ENCODE data around the gene CDCA4.

The CDCA4 gene

GRCh38 chr14:104973135-104973384 is 47.8 kb downstream of the CDCA4 start:
- Histone ChIP-seq H3K4me2 (ENCODE audit: low read length) (no peak overlapping the region), H3K4me3 (ENCODE audit: low read depth, low read length) (no peak overlapping the region), H2AFZ (peak overlapping the region; percentile 43), H3K9me3 (ENCODE audit: control insufficient read depth, low read length) (no peaks in the 10 kb centered on the region), H3K4me1 (peaks cover 59% of the 10 kb centered on the region), H3K79me2 (no peaks in the 10 kb centered on the region), H3K27ac (peak overlapping the region; percentile 90), H3K36me3 (ENCODE audit: control insufficient read depth, insufficient read depth, low read length) (no peaks in the 10 kb centered on the region), H3K27me3 (ENCODE audit: control insufficient read depth, insufficient read depth, low read length) (no peaks in the 10 kb centered on the region), H3K9ac (no peak overlapping the region)
- TF ChIP-seq, protein P1, sequence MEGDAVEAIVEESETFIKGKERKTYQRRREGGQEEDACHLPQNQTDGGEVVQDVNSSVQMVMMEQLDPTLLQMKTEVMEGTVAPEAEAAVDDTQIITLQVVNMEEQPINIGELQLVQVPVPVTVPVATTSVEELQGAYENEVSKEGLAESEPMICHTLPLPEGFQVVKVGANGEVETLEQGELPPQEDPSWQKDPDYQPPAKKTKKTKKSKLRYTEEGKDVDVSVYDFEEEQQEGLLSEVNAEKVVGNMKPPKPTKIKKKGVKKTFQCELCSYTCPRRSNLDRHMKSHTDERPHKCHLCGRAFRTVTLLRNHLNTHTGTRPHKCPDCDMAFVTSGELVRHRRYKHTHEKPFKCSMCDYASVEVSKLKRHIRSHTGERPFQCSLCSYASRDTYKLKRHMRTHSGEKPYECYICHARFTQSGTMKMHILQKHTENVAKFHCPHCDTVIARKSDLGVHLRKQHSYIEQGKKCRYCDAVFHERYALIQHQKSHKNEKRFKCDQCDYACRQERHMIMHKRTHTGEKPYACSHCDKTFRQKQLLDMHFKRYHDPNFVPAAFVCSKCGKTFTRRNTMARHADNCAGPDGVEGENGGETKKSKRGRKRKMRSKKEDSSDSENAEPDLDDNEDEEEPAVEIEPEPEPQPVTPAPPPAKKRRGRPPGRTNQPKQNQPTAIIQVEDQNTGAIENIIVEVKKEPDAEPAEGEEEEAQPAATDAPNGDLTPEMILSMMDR (IDR thresholded peaks at IDR 0.05) = no peak

DNA sequence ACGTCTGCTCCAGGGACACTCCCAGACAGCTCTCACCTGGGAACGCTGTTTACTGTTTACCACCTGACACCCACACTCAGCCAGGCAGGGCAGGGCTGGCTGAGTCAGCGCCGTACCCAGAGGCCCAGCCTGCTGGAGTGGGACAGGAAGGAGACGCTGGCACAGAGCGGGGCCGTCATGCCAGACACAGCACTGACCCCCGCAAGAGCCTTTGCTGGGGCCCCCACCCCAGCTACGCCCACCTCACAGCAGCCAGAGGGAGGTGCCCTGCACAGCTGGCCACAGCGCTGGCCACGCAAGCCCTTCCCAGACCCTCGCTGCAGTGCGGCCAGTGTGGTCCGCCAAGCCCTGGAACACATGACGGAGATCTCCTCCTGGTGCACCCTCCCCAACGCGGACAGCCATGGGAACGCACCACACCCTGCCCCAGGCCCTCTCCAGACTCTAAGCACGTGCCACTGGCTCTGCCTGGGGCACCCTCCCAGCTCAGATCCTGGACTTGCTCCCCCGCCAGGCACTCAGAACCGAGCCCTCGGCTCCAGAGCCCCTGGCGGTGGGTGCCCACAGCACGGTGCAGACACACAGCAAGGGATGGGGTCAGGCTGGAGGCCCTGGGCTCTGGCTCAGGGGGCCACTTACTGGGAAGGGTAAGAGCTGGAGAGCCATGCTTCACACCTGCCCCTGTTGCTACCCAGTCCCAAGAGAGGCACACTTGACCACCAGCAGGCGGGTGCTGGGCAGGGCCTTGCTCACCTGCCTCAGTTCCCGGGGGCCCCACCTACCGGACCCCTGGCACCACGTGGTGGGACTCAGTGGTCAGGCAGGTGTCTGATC is 48.4 kb downstream of the CDCA4 start:
- Histone ChIP-seq H3K27me3 (ENCODE audit: control insufficient read depth, insufficient read depth, low read length) (no peaks in the 10 kb centered on the region), H3K36me3 (ENCODE audit: control insufficient read depth, insufficient read depth, low read length) (no peaks in the 10 kb centered on the region), H3K9me3 (ENCODE audit: control insufficient read depth, low read length) (no peaks in the 10 kb centered on the region), H3K79me2 (no peaks in the 10 kb centered on the region), H3K4me3 (ENCODE audit: low read depth, low read length) (no peak overlapping the region), H3K27ac (peak overlapping the region; percentile 90), H3K4me1 (peaks cover 64% of the 10 kb centered on the region), H2AFZ (peak overlapping the region; percentile 83), H3K4me2 (ENCODE audit: low read length) (peak overlapping the region; percentile 38), H3K9ac (no peak overlapping the region)
- TF ChIP-seq, protein P1 (IDR thresholded peaks at IDR 0.05) = no peak

DNA sequence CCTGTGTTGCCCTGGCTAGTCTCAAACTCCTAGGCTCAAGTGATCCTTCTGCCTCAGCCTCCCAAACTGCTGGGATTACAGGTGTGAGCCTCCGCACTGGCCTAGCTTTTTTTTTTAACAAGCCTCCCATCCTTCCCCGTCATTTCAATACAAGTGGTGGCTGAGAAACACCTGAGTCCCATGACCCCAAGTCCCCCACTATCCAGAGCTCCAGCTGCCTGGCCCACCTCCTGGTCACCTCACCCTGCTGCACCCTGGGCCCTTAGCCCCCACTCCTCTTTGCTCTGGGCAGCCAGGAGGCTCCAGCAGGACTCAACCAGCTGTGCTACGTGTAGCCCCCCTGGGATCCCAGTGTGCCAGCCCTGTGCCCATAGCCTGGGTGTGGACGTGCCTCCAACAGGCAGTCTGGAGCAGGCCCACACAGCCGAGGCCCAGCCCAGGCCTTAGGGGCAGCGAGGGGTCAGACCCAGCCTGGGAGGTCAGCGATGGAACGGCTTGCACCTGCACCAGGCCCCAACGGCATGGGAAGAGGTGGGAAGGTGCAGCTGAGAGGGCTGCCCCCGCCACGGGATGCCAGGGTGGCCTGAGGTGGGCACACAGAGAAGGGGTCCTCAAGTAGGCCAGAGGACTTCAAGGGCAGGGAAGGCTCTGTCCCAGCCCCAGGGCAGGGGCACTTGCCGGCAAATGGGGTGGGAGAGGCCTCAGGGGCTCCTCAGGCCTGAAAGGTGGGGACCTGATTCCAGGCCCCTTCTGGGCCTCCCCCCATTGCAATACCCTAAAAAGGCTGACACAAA is 49.2 kb downstream of the CDCA4 start:
- H3K4me3 ChIP-seq (ENCODE audit: low read depth, low read length) = peak overlapping the region; percentile 23
- peak overlapping the region; percentile 83 for H2AFZ ChIP-seq
- peaks cover 64% of the 10 kb centered on the region for H3K4me1 ChIP-seq
- H3K79me2 ChIP-seq = no peaks in the 10 kb centered on the region
- no peak overlapping the region for H3K9ac ChIP-seq
- H3K27ac ChIP-seq = peak overlapping the region; percentile 90
- TF ChIP-seq, protein P1 (IDR thresholded peaks at IDR 0.05) = no peak
- peak overlapping the region; percentile 54 for H3K4me2 ChIP-seq (ENCODE audit: low read length)
- H3K36me3 ChIP-seq (ENCODE audit: control insufficient read depth, insufficient read depth, low read length) = no peaks in the 10 kb centered on the region
- no peaks in the 10 kb centered on the region for H3K27me3 ChIP-seq (ENCODE audit: control insufficient read depth, insufficient read depth, low read length)
- no peaks in the 10 kb centered on the region for H3K9me3 ChIP-seq (ENCODE audit: control insufficient read depth, low read length)

- Histone ChIP-seq H3K9me3 (ENCODE audit: control insufficient read depth, low read length) (no peaks in the 10 kb centered on the region), H3K9ac (no peak overlapping the region), H3K79me2 (no peaks in the 10 kb centered on the region), H3K36me3 (ENCODE audit: control insufficient read depth, insufficient read depth, low read length) (no peaks in the 10 kb centered on the region), H3K4me3 (ENCODE audit: low read depth, low read length) (no peak overlapping the region), H2AFZ (no peak overlapping the region), H3K27ac (no peak overlapping the region), H3K4me1 (peaks cover 55% of the 10 kb centered on the region), H3K4me2 (ENCODE audit: low read length) (no peak overlapping the region), H3K27me3 (ENCODE audit: control insufficient read depth, insufficient read depth, low read length) (no peaks in the 10 kb centered on the region)
- TF ChIP-seq, protein P1 (IDR thresholded peaks at IDR 0.05) = no peak
These were observed 50.4 kb downstream of the CDCA4 start for GRCh38 chr14:104970231-104971068.

Data from parathyroid adenoma (tissue), 2 donors.